SK-N-SH treated with all-trans-retinoic acid at 6 μM for 48 hours (cell line): ENCODE results near the gene S100Z.

Experiments used
- ATAC-seq: fragments of 200-7000 bp; cut with Tn5 transposase; 3 replicates; pipeline ENCODE4 v1.9.1; 2020; ENCODE audit warnings: mild to moderate bottlenecking, moderate library complexity
- ARNTL ChIP-seq: fragments of 450-650 bp; formaldehyde crosslinking; IDR thresholded peaks from 2 replicates; pipeline ENCODE4 v1.5.0; 2020; ENCODE audit warnings: low read depth, mild to moderate bottlenecking, moderate library complexity, borderline replicate concordance
- CREB5 ChIP-seq: fragments of 250-450 bp; sonication (Bioruptor Pico); IDR thresholded peaks from 2 replicates; pipeline ENCODE4 v1.5.1; 2020; ENCODE audit warnings: low read depth, mild to moderate bottlenecking, moderate library complexity
- CSDC2 ChIP-seq: fragments of 250-450 bp; sonication (Bioruptor Pico); IDR thresholded peaks from 2 replicates; pipeline ENCODE4 v1.5.0; 2020; ENCODE audit warnings: mild to moderate bottlenecking, moderate library complexity
- CSRNP3 ChIP-seq: fragments of 250-450 bp; sonication (Bioruptor Pico); IDR thresholded peaks from 2 replicates; pipeline ENCODE4 v1.5.1; 2021; ENCODE audit warnings: mild to moderate bottlenecking, moderate library complexity
- ESRRG ChIP-seq: fragments of 250-450 bp; sonication (Bioruptor Pico); IDR thresholded peaks from 2 replicates; pipeline ENCODE4 v1.6.1; 2021; ENCODE audit warnings: mild to moderate bottlenecking
- GLIS3 ChIP-seq: fragments of 250-450 bp; sonication (Bioruptor Pico); IDR thresholded peaks from 2 replicates; pipeline ENCODE4 v1.5.0; 2020; ENCODE audit warnings: mild to moderate bottlenecking, moderate library complexity
- OSR1 ChIP-seq: fragments of 250-450 bp; sonication (Bioruptor Pico); IDR thresholded peaks from 2 replicates; pipeline ENCODE4 v1.8.0; 2022; ENCODE audit warnings: moderate library complexity, mild to moderate bottlenecking, inconsistent platforms
- PATZ1 ChIP-seq: fragments of 250-450 bp; sonication (Bioruptor Pico); IDR thresholded peaks from 2 replicates; pipeline ENCODE4 v1.8.0; 2020; ENCODE audit warnings: mild to moderate bottlenecking, moderate library complexity, borderline replicate concordance
- PPARA ChIP-seq: fragments of 250-450 bp; sonication (Bioruptor Pico); IDR thresholded peaks from 2 replicates; pipeline ENCODE4 v1.5.0; 2020; ENCODE audit warnings: mild to moderate bottlenecking, borderline replicate concordance
- RARB ChIP-seq: fragments of 250-450 bp; sonication (Bioruptor Pico); IDR thresholded peaks from 2 replicates; pipeline ENCODE4 v1.8.0; 2021; ENCODE audit warnings: mild to moderate bottlenecking, moderate library complexity
- SNAI2 ChIP-seq: fragments of 250-450 bp; sonication (Bioruptor Pico); IDR thresholded peaks from 2 replicates; pipeline ENCODE4 v1.5.0; 2020; ENCODE audit warnings: mild to moderate bottlenecking, moderate library complexity
- TCF4 ChIP-seq: fragments of 250-450 bp; sonication (Bioruptor Pico); IDR thresholded peaks from 2 replicates; pipeline ENCODE4 v1.8.0; 2021; ENCODE audit warnings: mild to moderate bottlenecking, moderate library complexity, borderline replicate concordance
- TOX ChIP-seq: fragments of 250-450 bp; sonication (Bioruptor Pico); IDR thresholded peaks from 2 replicates; pipeline ENCODE4 v1.8.0; 2021; ENCODE audit warnings: mild to moderate bottlenecking, moderate library complexity, borderline replicate concordance
- TSHZ2 ChIP-seq: fragments of 250-450 bp; sonication (Bioruptor Pico); IDR thresholded peaks from 2 replicates; pipeline ENCODE4 v1.5.0; 2020; ENCODE audit warnings: mild to moderate bottlenecking, moderate library complexity
- ZC3H10 ChIP-seq: fragments of 250-450 bp; sonication (Bioruptor Pico); IDR thresholded peaks from 2 replicates; pipeline ENCODE4 v1.5.1; 2021; ENCODE audit warnings: mild to moderate bottlenecking, moderate library complexity
- ZFP3 ChIP-seq: fragments of 250-450 bp; sonication (Bioruptor Pico); IDR thresholded peaks from 2 replicates; pipeline ENCODE4 v1.5.0; 2020; ENCODE audit warnings: mild to moderate bottlenecking, moderate library complexity
- ZFP30 ChIP-seq: fragments of 450-650 bp; formaldehyde crosslinking; IDR thresholded peaks from 2 replicates; pipeline ENCODE4 v1.5.0; 2022; ENCODE audit warnings: mild to moderate bottlenecking, moderate library complexity
- ZNF565 ChIP-seq: fragments of 450-650 bp; formaldehyde crosslinking; conservative IDR thresholded peaks from 2 replicates; pipeline ENCODE4 v1.5.0; 2020; ENCODE audit warnings: low read depth, mild to moderate bottlenecking, moderate library complexity
- ZNF70 ChIP-seq: fragments of 450-650 bp; formaldehyde crosslinking; IDR thresholded peaks from 2 replicates; pipeline ENCODE4 v1.5.0; 2020; ENCODE audit warnings: mild to moderate bottlenecking, moderate library complexity
- ZNF8 ChIP-seq: fragments of 450-650 bp; formaldehyde crosslinking; IDR thresholded peaks from 2 replicates; pipeline ENCODE4 v1.5.0; 2020; ENCODE audit warnings: mild to moderate bottlenecking, moderate library complexity

The S100Z gene

GRCh38 chr5:76870046-76870445, 20.2 kb downstream of the S100Z start:
- peak; percentile 50 for ATAC-seq
- TF ChIP-seq OSR1 (no peak), ZFP30 (no peak), CREB5 (CRISPR knock-in tag) (no peak), TOX (CRISPR knock-in tag) (no peak), ARNTL (no peak), PPARA (CRISPR knock-in tag) (no peak), GLIS3 (CRISPR knock-in tag) (no peak)

GRCh38 chr5:76874088-76874581, 24.3 kb downstream of the S100Z start:
- TF ChIP-seq ESRRG (no peak), PPARA (CRISPR knock-in tag) (no peak), ZNF8 (CRISPR knock-in tag) (no peak), ARNTL (no peak), GLIS3 (CRISPR knock-in tag) (no peak), TSHZ2 (CRISPR knock-in tag) (no peak), OSR1 (no peak), ZNF70 (CRISPR knock-in tag) (no peak), CREB5 (CRISPR knock-in tag) (no peak), CSDC2 (CRISPR knock-in tag) (no peak), TCF4 (no peak), ZFP30 (no peak), ZFP3 (CRISPR knock-in tag) (no peak), CSRNP3 (no peak), SNAI2 (CRISPR knock-in tag) (no peak), PATZ1 (CRISPR knock-in tag) (no peak), TOX (CRISPR knock-in tag) (no peak), ZNF565 (CRISPR knock-in tag) (no peak)

GRCh38 chr5:76888733-76889300, 39.0 kb downstream of the S100Z start:
- TF ChIP-seq PPARA (CRISPR knock-in tag) (no peak), ZC3H10 (CRISPR knock-in tag) (no peak), ZFP30 (no peak), CSDC2 (CRISPR knock-in tag) (no peak), CREB5 (CRISPR knock-in tag) (no peak), RARB (no peak), ESRRG (no peak), TOX (CRISPR knock-in tag) (no peak), GLIS3 (CRISPR knock-in tag) (no peak), ARNTL (no peak)
- ATAC-seq: no peak

More at GRCh38 chr5:76874088-76874581, 24.3 kb downstream of the S100Z start:
- no peak for ATAC-seq
